Esophagus squamous epithelium (tissue), 4 donors: ENCODE measurements around the gene OR13C2.

Experiments
- CTCF ChIP-seq, 6 experiments: fragments of 450-650 bp in 4 of 6; fragments of 200-600 bp in 2 of 6; sonication (generic) in 2 of 6; IDR thresholded peaks; one replicate each; pipeline ENCODE4 v1.5.1; 2016 to 2019; ENCODE audit warnings: antibody characterized with exemption in 6 of 6, mild to moderate bottlenecking in 4 of 6, moderate library complexity in 4 of 6
- POLR2A ChIP-seq, 4 donors: fragments of 450-650 bp; IDR thresholded peaks; one replicate each; pipeline ENCODE4 v1.6.1; 2017; ENCODE audit warnings: antibody characterized with exemption in 4 of 4, mild to moderate bottlenecking in 4 of 4, moderate library complexity in 3 of 4

GRCh38 chr9:104575456-104575855 is 30.0 kb downstream of the OR13C2 start:
- no peak for TF ChIP-seq CTCF (IDR thresholded peaks at IDR 0.05)
- TF ChIP-seq POLR2A (IDR thresholded peaks at IDR 0.05) = no peak
